Esophagus muscularis mucosa (tissue), 4 donors: ENCODE measurements around the gene OR6S1. TPM values are rescaled to one million over a fixed set of nuclear protein-coding genes. Genes with fewer than 3 reads are reported as not detected.

Experiments
- DNase-seq: peaks from one replicate; pipeline ENCODE4 v3.0.0-alpha.2; 2017; ENCODE audit errors: extremely low spot score
- H3K27ac ChIP-seq, 4 donors: fragments of 200-600 bp; sonication (generic); replicated peaks in 1 of 4; 1 replicate in 3 of 4; 2 replicates in 1 of 4; pipeline ENCODE4 v1.5.1; 2016 to 2019; ENCODE audit warnings: mild to moderate bottlenecking in 1 of 4
- H3K27me3 ChIP-seq, 4 donors: fragments of 200-600 bp; sonication (generic); one replicate each; pipeline versions ENCODE4 v1.5.1 to v1.6.0; 2016 to 2019
- H3K36me3 ChIP-seq, 4 donors: fragments of 200-600 bp; sonication (generic); one replicate each; pipeline ENCODE4 v1.5.1; 2016 to 2019
- H3K4me1 ChIP-seq, 4 donors: fragments of 200-600 bp; sonication (generic); one replicate each; pipeline ENCODE4 v1.5.1; 2016 to 2019
- H3K4me3 ChIP-seq, 4 donors: fragments of 200-600 bp; sonication (generic); 1 replicate in 2 of 4; 2 replicates in 2 of 4; pipeline ENCODE4 v1.5.1; 2016 to 2019; ENCODE audit warnings: mild to moderate bottlenecking in 4 of 4, moderate library complexity in 1 of 4
- H3K9me3 ChIP-seq, 4 donors: fragments of 200-600 bp; sonication (generic); 1 replicate in 3 of 4; 2 replicates in 1 of 4; pipeline ENCODE4 v1.5.1; 2016 to 2019
- CTCF ChIP-seq, 3 experiments: fragments of 200-600 bp in 2 of 3; fragments of 450-650 bp in 1 of 3; sonication (generic) in 2 of 3; IDR thresholded peaks; one replicate each; pipeline ENCODE4 v1.5.1; 2017 to 2019; ENCODE audit warnings: antibody characterized with exemption in 3 of 3, mild to moderate bottlenecking in 2 of 3, moderate library complexity in 1 of 3
- EP300 ChIP-seq: sonication (generic); formaldehyde crosslinking; IDR thresholded peaks from one replicate; pipeline ENCODE4 v1.6.1; 2017; ENCODE audit warnings: antibody characterized with exemption
- POLR2A ChIP-seq: fragments of 450-650 bp; IDR thresholded peaks from one replicate; pipeline ENCODE4 v1.6.1; 2017; ENCODE audit warnings: antibody characterized with exemption, moderate library complexity, mild to moderate bottlenecking, low read depth
- POLR2AphosphoS5 ChIP-seq, 2 donors: sonication (generic); formaldehyde crosslinking; IDR thresholded peaks; one replicate each; pipeline ENCODE4 v1.6.1; 2017; ENCODE audit warnings: antibody characterized with exemption in 2 of 2
- WGBS: methylation state at CpG from one replicate; pipeline ENCODE4 v1.1.5; 2018; 5-methylcytosine and 5-hydroxymethylcytosine counted together
- intact Hi-C: fragments of 100-400 bp; cut with DNase I; formaldehyde crosslinking; loops from one replicate; pipeline ENCODE4 v1.15.1; 2023
- total RNA-seq, 4 donors: library from RNA; depleted of rRNA; stranded (reverse); fragments of >200 nt; gene quantifications; one replicate each; pipeline versions ENCODE4 v1.1.0 to v1.2.1, GENCODE V29; 2016

Gene OR6S1
- total RNA-seq, 4 donors from 2014 or later, result not detected

GRCh38 chr14:20632448-20632830 lies 9.1 kb downstream of the OR6S1 start:
- TF ChIP-seq CTCF (IDR thresholded peaks at IDR 0.05) (no peak), POLR2AphosphoS5 (IDR thresholded peaks at IDR 0.05) (no peak), EP300 (no peak), POLR2A (no peak)
- Histone ChIP-seq H3K27ac (no peak overlapping the region), H3K9me3 (no peaks in the 10 kb centered on the region), H3K27me3 (peaks cover 0 to 79% (median 7%) of the 10 kb centered on the region in 4 donors), H3K4me3 (peak overlapping the region; percentile 21 to 49 (median 36)), H3K36me3 (no peaks in the 10 kb centered on the region), H3K4me1 (peaks cover 31 to 45% (median 35%) of the 10 kb centered on the region in 4 donors)
- intact Hi-C loops, result no loop called here
- DNase-seq, result no peak
- WGBS, result 1% methylated on average over 18 of the region's 19 CpGs

- no peaks in the 10 kb centered on the region for H3K9me3 ChIP-seq
- WGBS, result 4% methylated on average over 17 of the region's 18 CpGs
- intact Hi-C loops, result no loop called here
- H3K4me1 ChIP-seq, result peaks cover 31 to 50% (median 36%) of the 10 kb centered on the region in 4 donors
- no peak overlapping the region for H3K27ac ChIP-seq
- no peaks in the 10 kb centered on the region for H3K36me3 ChIP-seq
- H3K4me3 ChIP-seq, result peak overlapping the region; percentile 21 to 49 (median 36)
- DNase-seq, result no peak
- peaks cover 0 to 79% (median 7%) of the 10 kb centered on the region in 4 donors for H3K27me3 ChIP-seq
- TF ChIP-seq POLR2AphosphoS5 (IDR thresholded peaks at IDR 0.05) (no peak), EP300 (no peak), POLR2A (no peak), CTCF (IDR thresholded peaks at IDR 0.05) (no peak)
These were observed 9.6 kb downstream of the OR6S1 start for GRCh38 chr14:20631880-20632389.

- Histone ChIP-seq H3K27me3 (peaks cover 0 to 77% (median 7%) of the 10 kb centered on the region in 4 donors), H3K4me3 (peak overlapping the region; percentile 21 to 49 (median 36)), H3K27ac (no peak overlapping the region), H3K36me3 (no peaks in the 10 kb centered on the region), H3K4me1 (peaks cover 31 to 57% (median 43%) of the 10 kb centered on the region in 4 donors), H3K9me3 (no peaks in the 10 kb centered on the region)
- 3% methylated on average over 19 of the region's 19 CpGs for WGBS
- no peak for TF ChIP-seq POLR2A
- TF ChIP-seq POLR2AphosphoS5 (IDR thresholded peaks at IDR 0.05), result peak in 1 of 2 donors; percentile 8
- intact Hi-C loops, result no loop called here
- DNase-seq, result no peak
These were observed 10.2 kb downstream of the OR6S1 start for GRCh38 chr14:20631023-20631879.

GRCh38 chr14:20630340-20631022 lies 11.0 kb downstream of the OR6S1 start:
- H3K27ac ChIP-seq, result no peak overlapping the region
- peaks cover 0 to 73% (median 7%) of the 10 kb centered on the region in 4 donors for H3K27me3 ChIP-seq
- H3K9me3 ChIP-seq, result no peaks in the 10 kb centered on the region
- intact Hi-C loops, result no loop called here
- H3K4me3 ChIP-seq, result peak overlapping the region; percentile 0 to 49 (median 26)
- 4% methylated on average over 23 of the region's 23 CpGs for WGBS
- TF ChIP-seq EP300 (no peak), CTCF (IDR thresholded peaks at IDR 0.05) (no peak), POLR2A (no peak), POLR2AphosphoS5 (IDR thresholded peaks at IDR 0.05) (no peak)
- no peak for DNase-seq
- H3K36me3 ChIP-seq, result no peaks in the 10 kb centered on the region
- H3K4me1 ChIP-seq, result peaks cover 38 to 65% (median 51%) of the 10 kb centered on the region in 4 donors
